ENCODE data around the gene AQP7. TPM values are rescaled to one million over a fixed set of nuclear protein-coding genes. Genes with fewer than 3 reads are reported as not detected.

AQP7 gene
- total and polyA plus RNA-seq, 9 of the 15 experiments (the other 6 are each of a cell fraction or from before 2014, with no cell fraction given), result 0.04 to 0.53 (median 0.07) TPM; not detected in 4

DNA sequence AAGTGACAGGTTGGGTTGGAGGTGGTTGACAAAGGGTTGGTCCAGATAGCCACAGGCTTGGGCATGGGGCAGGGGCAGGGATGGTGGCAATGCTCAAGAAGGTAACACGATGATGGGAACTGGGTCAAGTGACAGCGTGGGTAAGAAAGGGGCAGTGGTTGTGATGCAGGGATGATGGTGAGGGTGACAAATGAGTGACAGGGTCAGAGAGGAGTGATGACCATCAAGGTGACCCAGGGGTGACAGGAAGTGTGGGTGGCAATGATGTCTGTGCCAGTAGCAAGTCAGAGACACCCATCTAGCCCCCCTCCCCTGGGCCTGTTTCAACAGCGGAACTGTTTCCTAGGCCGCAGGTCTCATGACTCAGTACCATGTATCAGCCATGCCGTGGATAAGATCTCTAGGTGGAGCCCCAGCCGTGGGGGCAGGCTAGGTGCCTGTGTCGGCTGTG lies 24.5 kb upstream of the AQP7 start (continued):
- TF ChIP-seq, protein P1, sequence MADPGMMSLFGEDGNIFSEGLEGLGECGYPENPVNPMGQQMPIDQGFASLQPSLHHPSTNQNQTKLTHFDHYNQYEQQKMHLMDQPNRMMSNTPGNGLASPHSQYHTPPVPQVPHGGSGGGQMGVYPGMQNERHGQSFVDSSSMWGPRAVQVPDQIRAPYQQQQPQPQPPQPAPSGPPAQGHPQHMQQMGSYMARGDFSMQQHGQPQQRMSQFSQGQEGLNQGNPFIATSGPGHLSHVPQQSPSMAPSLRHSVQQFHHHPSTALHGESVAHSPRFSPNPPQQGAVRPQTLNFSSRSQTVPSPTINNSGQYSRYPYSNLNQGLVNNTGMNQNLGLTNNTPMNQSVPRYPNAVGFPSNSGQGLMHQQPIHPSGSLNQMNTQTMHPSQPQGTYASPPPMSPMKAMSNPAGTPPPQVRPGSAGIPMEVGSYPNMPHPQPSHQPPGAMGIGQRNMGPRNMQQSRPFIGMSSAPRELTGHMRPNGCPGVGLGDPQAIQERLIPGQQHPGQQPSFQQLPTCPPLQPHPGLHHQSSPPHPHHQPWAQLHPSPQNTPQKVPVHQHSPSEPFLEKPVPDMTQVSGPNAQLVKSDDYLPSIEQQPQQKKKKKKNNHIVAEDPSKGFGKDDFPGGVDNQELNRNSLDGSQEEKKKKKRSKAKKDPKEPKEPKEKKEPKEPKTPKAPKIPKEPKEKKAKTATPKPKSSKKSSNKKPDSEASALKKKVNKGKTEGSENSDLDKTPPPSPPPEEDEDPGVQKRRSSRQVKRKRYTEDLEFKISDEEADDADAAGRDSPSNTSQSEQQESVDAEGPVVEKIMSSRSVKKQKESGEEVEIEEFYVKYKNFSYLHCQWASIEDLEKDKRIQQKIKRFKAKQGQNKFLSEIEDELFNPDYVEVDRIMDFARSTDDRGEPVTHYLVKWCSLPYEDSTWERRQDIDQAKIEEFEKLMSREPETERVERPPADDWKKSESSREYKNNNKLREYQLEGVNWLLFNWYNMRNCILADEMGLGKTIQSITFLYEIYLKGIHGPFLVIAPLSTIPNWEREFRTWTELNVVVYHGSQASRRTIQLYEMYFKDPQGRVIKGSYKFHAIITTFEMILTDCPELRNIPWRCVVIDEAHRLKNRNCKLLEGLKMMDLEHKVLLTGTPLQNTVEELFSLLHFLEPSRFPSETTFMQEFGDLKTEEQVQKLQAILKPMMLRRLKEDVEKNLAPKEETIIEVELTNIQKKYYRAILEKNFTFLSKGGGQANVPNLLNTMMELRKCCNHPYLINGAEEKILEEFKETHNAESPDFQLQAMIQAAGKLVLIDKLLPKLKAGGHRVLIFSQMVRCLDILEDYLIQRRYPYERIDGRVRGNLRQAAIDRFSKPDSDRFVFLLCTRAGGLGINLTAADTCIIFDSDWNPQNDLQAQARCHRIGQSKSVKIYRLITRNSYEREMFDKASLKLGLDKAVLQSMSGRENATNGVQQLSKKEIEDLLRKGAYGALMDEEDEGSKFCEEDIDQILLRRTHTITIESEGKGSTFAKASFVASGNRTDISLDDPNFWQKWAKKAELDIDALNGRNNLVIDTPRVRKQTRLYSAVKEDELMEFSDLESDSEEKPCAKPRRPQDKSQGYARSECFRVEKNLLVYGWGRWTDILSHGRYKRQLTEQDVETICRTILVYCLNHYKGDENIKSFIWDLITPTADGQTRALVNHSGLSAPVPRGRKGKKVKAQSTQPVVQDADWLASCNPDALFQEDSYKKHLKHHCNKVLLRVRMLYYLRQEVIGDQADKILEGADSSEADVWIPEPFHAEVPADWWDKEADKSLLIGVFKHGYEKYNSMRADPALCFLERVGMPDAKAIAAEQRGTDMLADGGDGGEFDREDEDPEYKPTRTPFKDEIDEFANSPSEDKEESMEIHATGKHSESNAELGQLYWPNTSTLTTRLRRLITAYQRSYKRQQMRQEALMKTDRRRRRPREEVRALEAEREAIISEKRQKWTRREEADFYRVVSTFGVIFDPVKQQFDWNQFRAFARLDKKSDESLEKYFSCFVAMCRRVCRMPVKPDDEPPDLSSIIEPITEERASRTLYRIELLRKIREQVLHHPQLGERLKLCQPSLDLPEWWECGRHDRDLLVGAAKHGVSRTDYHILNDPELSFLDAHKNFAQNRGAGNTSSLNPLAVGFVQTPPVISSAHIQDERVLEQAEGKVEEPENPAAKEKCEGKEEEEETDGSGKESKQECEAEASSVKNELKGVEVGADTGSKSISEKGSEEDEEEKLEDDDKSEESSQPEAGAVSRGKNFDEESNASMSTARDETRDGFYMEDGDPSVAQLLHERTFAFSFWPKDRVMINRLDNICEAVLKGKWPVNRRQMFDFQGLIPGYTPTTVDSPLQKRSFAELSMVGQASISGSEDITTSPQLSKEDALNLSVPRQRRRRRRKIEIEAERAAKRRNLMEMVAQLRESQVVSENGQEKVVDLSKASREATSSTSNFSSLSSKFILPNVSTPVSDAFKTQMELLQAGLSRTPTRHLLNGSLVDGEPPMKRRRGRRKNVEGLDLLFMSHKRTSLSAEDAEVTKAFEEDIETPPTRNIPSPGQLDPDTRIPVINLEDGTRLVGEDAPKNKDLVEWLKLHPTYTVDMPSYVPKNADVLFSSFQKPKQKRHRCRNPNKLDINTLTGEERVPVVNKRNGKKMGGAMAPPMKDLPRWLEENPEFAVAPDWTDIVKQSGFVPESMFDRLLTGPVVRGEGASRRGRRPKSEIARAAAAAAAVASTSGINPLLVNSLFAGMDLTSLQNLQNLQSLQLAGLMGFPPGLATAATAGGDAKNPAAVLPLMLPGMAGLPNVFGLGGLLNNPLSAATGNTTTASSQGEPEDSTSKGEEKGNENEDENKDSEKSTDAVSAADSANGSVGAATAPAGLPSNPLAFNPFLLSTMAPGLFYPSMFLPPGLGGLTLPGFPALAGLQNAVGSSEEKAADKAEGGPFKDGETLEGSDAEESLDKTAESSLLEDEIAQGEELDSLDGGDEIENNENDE (IDR thresholded peaks at IDR 0.05; ENCODE audit: low read depth, low read length), result no peak
- TF ChIP-seq, protein P2, sequence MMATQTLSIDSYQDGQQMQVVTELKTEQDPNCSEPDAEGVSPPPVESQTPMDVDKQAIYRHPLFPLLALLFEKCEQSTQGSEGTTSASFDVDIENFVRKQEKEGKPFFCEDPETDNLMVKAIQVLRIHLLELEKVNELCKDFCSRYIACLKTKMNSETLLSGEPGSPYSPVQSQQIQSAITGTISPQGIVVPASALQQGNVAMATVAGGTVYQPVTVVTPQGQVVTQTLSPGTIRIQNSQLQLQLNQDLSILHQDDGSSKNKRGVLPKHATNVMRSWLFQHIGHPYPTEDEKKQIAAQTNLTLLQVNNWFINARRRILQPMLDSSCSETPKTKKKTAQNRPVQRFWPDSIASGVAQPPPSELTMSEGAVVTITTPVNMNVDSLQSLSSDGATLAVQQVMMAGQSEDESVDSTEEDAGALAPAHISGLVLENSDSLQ (IDR thresholded peaks at IDR 0.05), result peak; percentile 77; the same call in 1 of the 2 replicates
- TF ChIP-seq, protein P3, sequence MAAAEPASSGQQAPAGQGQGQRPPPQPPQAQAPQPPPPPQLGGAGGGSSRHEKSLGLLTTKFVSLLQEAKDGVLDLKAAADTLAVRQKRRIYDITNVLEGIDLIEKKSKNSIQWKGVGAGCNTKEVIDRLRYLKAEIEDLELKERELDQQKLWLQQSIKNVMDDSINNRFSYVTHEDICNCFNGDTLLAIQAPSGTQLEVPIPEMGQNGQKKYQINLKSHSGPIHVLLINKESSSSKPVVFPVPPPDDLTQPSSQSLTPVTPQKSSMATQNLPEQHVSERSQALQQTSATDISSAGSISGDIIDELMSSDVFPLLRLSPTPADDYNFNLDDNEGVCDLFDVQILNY (CRISPR knock-in tag; IDR thresholded peaks at IDR 0.05), result no peak
- TF ChIP-seq SETDB1 (IDR thresholded peaks at IDR 0.05; ENCODE audit: low read length) (no peak), LARP7 (IDR thresholded peaks at IDR 0.05) (no peak), SNIP1 (IDR thresholded peaks at IDR 0.05; ENCODE audit: low read depth) (no peak), ZNF41 (CRISPR knock-in tag; conservative IDR thresholded peaks at IDR 0.05) (no peak), KLF16 (IDR thresholded peaks at IDR 0.05) (no peak), SMAD4 (CRISPR knock-in tag; conservative IDR thresholded peaks at IDR 0.05) (no peak), CBX8 (IDR thresholded peaks at IDR 0.05; ENCODE audit: borderline replicate concordance, extremely low read depth, low read depth, low read length, poor library complexity, severe bottlenecking) (no peak), ZNF583 (CRISPR knock-in tag; IDR thresholded peaks at IDR 0.05) (0 out of 2 replicates have a peak, but pooled peaks have one; percentile 26), SIN3B (IDR thresholded peaks at IDR 0.05; ENCODE audit: low read depth) (no peak), TAF15 (IDR thresholded peaks at IDR 0.05; ENCODE audit: low read depth, low read length) (no peak), ZFX (CRISPR knock-in tag; IDR thresholded peaks at IDR 0.05) (peak; percentile 53)
- TF ChIP-seq, protein P4, sequence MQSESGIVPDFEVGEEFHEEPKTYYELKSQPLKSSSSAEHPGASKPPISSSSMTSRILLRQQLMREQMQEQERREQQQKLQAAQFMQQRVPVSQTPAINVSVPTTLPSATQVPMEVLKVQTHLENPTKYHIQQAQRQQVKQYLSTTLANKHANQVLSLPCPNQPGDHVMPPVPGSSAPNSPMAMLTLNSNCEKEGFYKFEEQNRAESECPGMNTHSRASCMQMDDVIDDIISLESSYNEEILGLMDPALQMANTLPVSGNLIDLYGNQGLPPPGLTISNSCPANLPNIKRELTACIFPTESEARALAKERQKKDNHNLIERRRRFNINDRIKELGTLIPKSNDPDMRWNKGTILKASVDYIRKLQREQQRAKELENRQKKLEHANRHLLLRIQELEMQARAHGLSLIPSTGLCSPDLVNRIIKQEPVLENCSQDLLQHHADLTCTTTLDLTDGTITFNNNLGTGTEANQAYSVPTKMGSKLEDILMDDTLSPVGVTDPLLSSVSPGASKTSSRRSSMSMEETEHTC (IDR thresholded peaks at IDR 0.05), result peak; percentile 74; the same call in 1 of the 2 replicates
